Measurements from ENCODE around the gene HLCS. TPM values are rescaled to one million over a fixed set of nuclear protein-coding genes. Genes with fewer than 3 reads are reported as not detected.

HLCS gene
- total RNA-seq, 1 donor from 2014 or later, result 17.1 TPM

DNA sequence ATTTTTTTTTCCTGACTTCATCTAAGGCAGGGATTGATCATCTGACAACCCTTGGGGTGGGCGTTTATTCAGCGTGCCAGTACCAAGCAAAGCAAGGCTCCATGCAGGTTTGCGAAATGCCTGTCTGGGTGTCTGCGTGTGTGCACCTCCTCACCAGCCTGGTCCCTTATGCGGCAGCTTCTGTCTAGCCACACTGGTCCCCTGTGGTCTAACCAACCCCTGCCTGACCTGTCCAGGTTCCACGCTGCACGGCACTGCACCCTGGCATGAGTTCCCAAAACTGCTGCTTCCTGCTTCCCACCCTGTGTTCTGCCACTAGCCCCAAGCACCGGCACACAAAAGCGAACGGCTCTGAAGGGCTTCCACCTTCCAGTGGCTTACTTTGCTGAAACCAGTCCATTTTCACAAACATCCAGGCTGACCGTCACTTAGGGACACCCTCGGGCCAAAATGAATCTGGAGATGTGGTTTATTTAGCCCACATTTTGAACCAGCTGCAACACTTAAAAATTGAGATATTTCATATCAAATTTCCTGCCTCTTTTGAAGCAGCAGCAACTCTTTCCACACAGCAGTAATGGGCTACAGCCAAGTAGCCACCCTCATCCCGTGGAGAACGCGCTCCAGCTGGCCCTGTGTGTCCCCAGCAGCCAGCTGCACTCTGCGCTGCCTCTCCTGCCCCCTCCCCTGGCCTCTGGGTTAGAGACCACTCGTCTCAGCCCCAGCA is 55.7 kb downstream of the HLCS start:
- Histone ChIP-seq H3K4me1 (no peaks in the 10 kb centered on the region), H3K27ac (no peak overlapping the region), H3K9me3 (no peaks in the 10 kb centered on the region), H3K36me3 (no peaks in the 10 kb centered on the region), H3K27me3 (ENCODE audit: low read depth) (no peaks in the 10 kb centered on the region), H3K4me3 (no peak overlapping the region)
- DNase-seq (no peak), ATAC-seq (peak; percentile 42 to 65)
- TF ChIP-seq, protein P1, sequence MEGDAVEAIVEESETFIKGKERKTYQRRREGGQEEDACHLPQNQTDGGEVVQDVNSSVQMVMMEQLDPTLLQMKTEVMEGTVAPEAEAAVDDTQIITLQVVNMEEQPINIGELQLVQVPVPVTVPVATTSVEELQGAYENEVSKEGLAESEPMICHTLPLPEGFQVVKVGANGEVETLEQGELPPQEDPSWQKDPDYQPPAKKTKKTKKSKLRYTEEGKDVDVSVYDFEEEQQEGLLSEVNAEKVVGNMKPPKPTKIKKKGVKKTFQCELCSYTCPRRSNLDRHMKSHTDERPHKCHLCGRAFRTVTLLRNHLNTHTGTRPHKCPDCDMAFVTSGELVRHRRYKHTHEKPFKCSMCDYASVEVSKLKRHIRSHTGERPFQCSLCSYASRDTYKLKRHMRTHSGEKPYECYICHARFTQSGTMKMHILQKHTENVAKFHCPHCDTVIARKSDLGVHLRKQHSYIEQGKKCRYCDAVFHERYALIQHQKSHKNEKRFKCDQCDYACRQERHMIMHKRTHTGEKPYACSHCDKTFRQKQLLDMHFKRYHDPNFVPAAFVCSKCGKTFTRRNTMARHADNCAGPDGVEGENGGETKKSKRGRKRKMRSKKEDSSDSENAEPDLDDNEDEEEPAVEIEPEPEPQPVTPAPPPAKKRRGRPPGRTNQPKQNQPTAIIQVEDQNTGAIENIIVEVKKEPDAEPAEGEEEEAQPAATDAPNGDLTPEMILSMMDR (IDR thresholded peaks at IDR 0.05), result no peak
- intact Hi-C loops (cut with DNase I), result no loop called here

DNA sequence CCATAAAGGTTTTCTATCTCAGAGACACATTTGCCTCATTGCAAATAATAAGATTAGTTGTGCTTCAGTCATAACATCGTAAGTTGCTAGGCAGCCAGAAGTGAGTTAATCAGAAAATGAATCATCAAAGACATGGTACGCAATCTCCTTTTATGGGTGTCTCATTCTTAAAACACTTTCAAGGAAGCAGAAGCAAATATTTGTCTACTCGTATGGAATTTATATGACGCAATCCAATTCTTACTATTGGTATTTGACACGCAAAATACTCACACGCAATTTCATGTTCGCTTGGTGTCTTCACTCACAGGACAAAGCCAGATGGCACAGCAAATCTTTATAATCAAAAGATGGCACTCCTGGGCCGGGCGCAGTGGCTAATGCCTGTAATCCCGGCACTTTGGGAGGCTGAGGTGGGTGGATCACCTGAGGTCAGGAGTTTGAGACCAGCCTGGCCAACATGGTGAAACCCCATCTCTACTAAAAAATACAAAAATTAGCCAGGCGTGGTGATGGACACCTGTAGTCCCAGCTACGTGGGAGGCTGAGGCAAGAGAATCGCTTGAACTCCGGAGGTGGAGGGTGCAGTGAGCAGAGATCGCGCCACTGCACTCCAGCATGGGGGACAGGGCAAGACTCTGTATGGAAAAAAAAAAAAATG is 56.4 kb downstream of the HLCS start:
- TF ChIP-seq, protein P1 (IDR thresholded peaks at IDR 0.05), result no peak
- intact Hi-C loops (cut with DNase I), result no loop called here
- Histone ChIP-seq H3K9me3 (no peaks in the 10 kb centered on the region), H3K27me3 (ENCODE audit: low read depth) (no peaks in the 10 kb centered on the region), H3K27ac (no peak overlapping the region), H3K36me3 (no peaks in the 10 kb centered on the region), H3K4me1 (no peaks in the 10 kb centered on the region), H3K4me3 (no peak overlapping the region)
- peak; percentile 77 to 88 for ATAC-seq
- no peak for DNase-seq

DNA sequence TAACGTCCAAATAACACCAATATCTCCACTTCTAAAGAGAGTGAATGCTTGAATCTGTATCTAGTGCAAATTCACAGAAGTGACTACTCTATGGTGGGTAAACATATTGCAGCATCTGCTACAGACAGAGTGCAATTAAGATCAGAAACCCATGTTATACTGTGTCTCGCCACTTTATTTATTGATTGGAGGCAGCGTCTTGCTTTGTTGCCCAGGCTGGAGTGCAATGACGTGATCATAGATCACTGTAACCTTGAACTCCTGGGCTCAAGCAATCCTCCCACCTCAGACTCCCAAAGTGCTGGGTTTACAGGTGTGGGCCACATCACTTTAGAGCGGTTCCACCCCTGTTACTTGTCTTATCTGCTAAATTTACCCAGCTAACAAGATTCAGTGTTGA is 57.0 kb downstream of the HLCS start:
- ATAC-seq, result peak; percentile 33 to 57
- intact Hi-C loops (cut with DNase I), result no loop called here
- H3K36me3 ChIP-seq, result no peaks in the 10 kb centered on the region

DNA sequence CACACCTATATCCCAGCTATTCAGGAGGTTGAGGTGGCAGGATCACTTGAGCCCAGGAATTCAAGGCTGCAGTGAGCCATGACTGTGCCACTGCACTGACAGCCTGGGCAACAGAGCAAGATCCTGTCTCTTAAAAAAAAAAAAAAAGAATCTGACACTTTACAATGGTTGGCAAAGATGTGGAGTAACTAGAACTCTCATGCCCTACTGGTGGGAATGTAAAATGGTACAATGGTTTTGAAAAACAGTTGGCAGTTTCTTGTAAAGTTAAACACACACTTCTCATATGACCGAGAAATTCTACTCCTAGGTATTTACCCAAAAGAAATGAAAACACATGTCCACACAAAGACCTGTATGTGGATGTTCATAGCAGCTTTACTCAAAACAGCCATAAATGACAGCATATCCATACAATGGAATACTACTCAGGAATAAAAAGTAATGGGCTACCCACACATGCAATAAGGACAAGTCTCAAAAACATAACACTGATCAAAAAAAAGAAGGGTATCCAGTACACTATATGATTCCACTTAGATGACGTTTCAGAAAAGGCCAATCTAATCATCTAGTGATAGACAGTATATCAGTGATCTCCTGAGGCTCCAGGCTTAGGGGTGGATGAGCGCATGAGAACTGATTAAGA is 58.1 kb downstream of the HLCS start:
- TF ChIP-seq, protein P1 (IDR thresholded peaks at IDR 0.05), result no peak
- Histone ChIP-seq H3K9me3 (no peaks in the 10 kb centered on the region), H3K36me3 (no peaks in the 10 kb centered on the region), H3K4me3 (no peak overlapping the region), H3K4me1 (no peaks in the 10 kb centered on the region), H3K27me3 (ENCODE audit: low read depth) (no peaks in the 10 kb centered on the region), H3K27ac (no peak overlapping the region)
- no peak for DNase-seq
- intact Hi-C loops (cut with DNase I), result no loop called here
- no peak for ATAC-seq

More for the DNA sequence above, 57.0 kb downstream of the HLCS start:
- Histone ChIP-seq H3K4me1 (no peaks in the 10 kb centered on the region), H3K4me3 (no peak overlapping the region), H3K9me3 (no peaks in the 10 kb centered on the region), H3K27ac (no peak overlapping the region), H3K27me3 (ENCODE audit: low read depth) (no peaks in the 10 kb centered on the region)
- no peak for DNase-seq
- TF ChIP-seq, protein P1 (IDR thresholded peaks at IDR 0.05), result no peak

DNA sequence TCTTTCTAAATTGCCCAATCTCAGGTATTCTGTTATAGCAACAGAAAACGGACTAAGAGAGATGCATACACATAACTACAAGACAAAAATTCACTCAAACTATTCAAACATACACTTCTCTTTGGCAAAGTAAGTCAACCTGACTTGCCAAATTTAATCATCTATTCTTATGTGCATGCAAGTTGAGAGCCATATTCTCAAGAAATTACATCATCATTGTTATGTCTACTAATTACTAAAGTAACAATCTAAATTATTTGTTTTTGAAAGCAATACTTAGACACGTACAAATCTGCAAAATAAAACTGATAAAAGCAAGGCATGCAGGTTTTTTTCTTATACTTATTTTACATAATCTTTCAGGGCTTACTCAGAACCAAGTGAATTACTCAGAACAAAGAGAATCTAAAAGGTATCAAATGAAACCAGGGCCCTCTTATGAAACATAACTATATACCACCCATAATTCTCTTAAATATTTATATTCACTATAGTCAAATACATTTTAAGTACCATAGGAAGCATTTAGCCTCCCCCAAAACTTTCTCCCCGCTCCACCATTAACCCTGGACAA is 62.3 kb downstream of the HLCS start:
- H3K4me3 ChIP-seq, result no peak overlapping the region
- H3K27me3 ChIP-seq (ENCODE audit: low read depth), result no peaks in the 10 kb centered on the region
- TF ChIP-seq, protein P1 (IDR thresholded peaks at IDR 0.05), result no peak
- DNase-seq (no peak), ATAC-seq (no peak)
- no peaks in the 10 kb centered on the region for H3K4me1 ChIP-seq
- intact Hi-C loops (cut with DNase I), result no loop called here
- no peak overlapping the region for H3K27ac ChIP-seq
- no peaks in the 10 kb centered on the region for H3K9me3 ChIP-seq
- no peaks in the 10 kb centered on the region for H3K36me3 ChIP-seq

Measured in lower lobe of right lung (tissue), 2 donors.